UCSD-AML1 (cell line): Measurements from ENCODE around the gene VWDE.

Experiments used
- DNase-seq: peaks from one replicate; lab custom pipeline; 2025; ENCODE audit not compliant: unreplicated experiment; lab: John Stamatoyannopoulos, UW

VWDE gene

GRCh38 chr7:12328888-12329770, 74.5 kb downstream of the VWDE start:
- no peak for DNase-seq

DNA sequence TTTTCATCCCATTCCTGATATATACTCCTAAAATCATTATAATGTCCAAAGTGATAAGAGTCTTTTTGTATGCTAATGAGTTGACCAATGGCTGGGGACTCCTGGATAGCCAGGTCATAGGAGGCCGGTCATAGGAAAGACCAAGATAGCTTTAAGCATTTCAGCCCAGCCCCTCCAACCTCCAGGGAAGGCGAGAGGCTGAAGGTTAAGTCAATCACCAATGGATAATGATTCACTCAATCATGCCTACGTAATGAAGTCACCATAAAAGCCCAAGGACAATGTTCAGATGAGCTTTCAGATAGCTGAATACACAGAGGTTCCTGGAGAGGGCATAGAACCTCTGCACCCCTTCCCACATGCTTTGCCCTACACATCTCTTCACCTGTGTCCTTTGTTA, 75.7 kb downstream of the VWDE start:
- DNase-seq = no peak

DNA sequence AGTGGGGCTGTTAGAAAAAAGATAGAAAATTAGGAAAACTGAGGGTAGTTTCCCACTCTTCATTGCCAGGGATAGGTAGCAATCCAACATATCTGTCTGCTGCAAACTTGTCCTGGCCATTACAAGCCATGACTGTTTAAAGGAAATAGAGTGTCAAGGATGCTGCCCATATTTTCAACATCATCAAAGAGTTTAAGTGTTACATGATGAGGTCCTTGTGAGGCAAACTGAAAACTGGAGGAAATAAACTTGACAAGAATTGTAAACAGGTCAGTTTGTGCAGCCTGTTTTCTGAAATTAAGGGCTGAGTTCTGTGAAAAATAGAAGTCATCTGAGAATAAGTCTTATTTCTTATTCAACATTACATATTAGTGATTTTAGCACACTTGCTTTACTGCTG, 78.0 kb downstream of the VWDE start:
- DNase-seq = no peak

- no peak for DNase-seq
Measured at GRCh38 chr7:12323415-12323814, 80.2 kb downstream of the VWDE start.

DNA sequence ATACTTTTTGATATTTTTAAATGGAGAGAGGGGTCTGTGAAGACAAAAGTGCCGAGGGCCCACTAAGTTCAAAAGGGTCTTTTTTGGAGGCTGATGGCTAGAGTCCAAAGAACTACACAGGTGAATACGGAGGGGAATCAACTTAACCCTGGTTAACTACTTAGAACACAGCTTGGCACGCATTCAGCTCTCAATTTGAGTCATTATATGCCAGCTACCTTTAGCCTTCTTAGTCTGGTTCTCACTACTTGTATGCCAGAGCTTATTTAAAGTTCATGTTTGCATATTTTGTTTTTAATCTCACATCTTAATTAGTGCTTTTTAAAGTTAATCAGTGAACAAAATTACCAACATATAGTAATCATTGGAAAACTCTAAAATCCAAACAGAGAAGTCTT, 80.8 kb downstream of the VWDE start:
- DNase-seq = no peak

DNA sequence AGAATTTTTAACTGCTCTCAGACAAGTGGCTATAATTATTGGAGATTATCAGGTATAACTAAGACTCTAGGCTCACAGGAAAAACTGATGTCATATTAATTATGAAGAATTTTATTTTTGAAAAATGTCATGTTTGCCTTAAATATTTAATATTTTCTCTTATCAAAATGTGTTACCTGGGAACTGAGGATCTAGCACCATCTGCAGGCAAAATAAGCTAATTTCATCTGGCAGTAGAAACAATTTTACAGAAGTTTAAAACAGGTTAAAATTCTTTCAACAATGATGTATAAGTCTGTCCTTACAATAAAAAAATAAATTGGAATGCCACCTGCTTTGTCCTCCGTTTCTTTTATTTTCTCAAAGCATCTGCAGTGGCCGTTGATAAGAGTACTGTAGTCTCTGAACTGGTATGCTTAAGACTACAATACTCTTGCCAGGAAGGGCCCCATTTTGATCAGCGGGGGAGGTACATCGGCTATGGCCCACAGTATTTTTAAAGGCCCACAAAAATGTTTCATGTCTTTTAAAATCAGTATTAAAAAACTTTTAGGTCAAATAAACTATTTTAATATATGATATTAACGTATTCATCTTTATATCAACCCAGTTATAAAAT, 81.3 kb downstream of the VWDE start:
- DNase-seq = no peak

GRCh38 chr7:12320987-12321647, 82.5 kb downstream of the VWDE start:
- no peak for DNase-seq

DNA sequence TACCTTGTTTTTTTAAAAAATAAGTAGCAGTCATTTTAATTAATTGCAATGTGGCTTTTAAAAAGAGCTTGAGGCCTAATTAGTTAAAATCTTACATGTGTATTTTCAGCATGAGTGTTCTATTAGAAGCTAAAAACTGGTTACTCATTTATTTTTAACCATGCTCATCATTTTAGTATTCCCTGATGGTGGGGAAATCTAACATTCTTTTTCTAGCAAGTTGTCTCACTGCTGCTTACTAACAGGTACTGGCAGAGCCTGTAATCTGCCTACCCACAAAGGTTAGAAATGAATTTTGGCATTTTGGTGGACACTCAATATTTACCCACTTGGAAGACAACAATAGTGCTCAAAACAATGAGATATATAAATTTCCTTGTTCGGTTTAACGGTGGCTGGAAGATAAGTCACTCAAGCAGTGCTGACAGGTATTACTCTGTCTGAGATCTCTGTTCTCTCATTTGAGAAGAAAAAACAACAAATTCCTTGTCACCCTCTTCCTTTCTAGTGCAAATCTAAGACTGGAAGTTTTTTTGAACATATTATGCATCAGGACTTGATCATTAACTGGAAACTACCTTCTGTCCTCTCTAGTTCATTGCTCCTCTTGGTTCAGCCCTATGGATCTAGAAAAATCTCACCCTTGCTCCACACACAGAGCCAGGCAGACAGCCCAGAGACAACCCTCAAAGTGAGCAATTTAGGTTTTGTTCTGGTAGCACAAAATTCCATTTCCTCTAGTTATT, 83.3 kb downstream of the VWDE start:
- no peak for DNase-seq

GRCh38 chr7:12317675-12318074, 86.0 kb downstream of the VWDE start:
- no peak for DNase-seq

DNA sequence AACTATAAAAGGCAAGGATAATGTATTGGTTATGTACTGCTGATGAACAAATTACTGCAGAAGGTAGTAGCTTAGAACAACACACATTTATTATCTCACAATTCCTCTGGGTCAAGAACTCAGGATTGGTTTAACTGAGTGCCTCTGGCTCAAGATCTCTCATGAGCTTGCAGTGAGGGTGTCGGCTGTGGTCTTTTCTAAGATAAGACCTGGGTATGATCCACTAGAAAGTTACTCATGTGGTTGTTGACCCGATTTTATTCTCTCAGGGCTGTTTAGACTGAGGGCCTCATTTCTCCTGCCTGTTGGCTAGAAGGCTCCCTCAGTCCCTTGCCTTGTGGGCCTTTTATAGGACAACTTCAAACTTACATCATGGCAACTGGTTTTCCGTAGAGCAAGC, 86.7 kb downstream of the VWDE start:
- DNase-seq = no peak

- no peak for DNase-seq
Measured at GRCh38 chr7:12315049-12315448, 88.6 kb downstream of the VWDE start.

- no peak for DNase-seq
Measured at GRCh38 chr7:12314199-12314598, 89.5 kb downstream of the VWDE start.

DNA sequence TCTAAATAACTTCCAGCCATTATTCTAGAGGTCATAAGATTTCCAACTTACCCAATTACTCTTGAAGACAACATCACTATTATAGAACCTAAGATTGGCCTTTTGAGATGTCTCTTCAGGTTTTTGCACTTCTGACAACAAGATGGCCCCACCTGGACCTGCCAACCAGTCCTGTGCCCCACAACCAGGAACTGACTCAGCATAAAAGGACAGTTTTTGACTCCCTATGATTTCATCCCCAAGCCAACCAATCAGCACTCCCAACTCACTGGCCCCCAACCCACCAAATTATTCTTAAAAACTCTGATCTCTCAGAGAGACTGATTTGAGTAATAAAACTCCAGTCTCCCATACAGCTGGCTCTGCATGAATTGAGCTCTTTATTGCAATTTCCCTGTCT, 98.2 kb downstream of the VWDE start:
- no peak for DNase-seq

DNA sequence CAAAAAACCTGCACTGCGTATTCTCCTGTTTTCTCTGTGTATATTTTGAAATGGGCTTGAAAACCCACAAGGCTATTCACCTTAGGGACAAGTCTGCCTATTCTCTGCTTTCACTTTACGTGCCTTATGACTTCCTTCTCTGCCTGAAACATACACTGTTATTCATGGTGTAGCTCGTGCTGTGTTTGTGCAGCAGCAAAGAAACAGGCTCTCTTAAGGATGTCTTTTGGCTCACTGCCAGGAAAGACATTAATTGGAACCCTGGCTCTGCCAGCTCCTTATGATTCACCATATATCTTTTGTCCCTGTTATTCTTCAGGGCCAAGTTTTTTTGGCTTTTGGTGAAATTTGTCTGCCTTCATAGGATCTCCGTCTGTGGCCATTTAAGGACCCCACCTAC, 100.2 kb downstream of the VWDE start:
- no peak for DNase-seq

GRCh38 chr7:12303062-12303461, 100.6 kb downstream of the VWDE start:
- DNase-seq = no peak

GRCh38 chr7:12300415-12300814, 103.2 kb downstream of the VWDE start:
- DNase-seq = no peak

DNA sequence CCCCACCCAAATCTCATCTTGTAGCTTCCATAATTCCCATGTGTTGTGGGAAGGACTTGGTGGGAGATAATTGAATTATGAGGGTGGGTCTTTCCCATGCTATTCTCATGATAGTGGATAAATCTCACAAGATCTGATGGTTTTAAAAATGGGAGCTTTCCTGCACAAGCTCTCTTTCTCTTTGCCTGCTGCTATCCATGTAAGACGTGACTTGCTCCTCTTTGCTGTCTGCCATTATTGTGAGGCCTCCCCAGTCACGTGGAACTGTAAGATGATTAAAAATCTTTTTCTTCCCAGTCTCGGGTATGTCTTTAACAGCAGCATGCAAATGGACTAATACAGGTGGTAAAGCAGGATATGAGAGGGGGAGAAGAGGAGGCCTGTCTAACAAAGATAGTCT, 104.3 kb downstream of the VWDE start:
- no peak for DNase-seq

- DNase-seq = no peak
Measured at GRCh38 chr7:12297283-12298108, 106.2 kb downstream of the VWDE start.

- no peak for DNase-seq
Measured at GRCh38 chr7:12296051-12296570, 107.6 kb downstream of the VWDE start.

DNA sequence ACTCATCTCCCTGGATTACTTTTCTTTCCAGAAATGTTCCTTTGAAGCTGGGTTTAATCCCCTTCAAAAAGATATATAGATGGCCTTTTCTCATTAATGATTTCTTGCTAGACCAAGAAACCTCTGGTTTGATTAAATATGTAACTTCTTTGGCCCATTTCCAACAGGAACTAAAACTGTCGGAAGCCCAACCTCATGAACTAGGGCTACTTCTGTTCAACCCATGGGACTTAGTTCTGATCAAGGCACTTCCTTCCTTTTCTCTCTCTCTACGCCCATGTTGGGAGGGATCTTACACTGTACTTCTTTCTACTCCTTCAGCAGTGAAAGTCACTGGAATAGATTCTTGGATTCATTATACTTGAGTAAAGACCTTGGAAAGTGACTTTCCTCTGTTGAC, 109.0 kb downstream of the VWDE start:
- DNase-seq = no peak
